CD4-positive, alpha-beta T cell (primary cell): Measurements from ENCODE around the gene CST6. TPM values are rescaled to one million over a fixed set of nuclear protein-coding genes. Genes with fewer than 3 reads are reported as not detected.
A peak's percentile ranks its signal among the peaks of the same experiment; 100 is the strongest.

Source experiments
- ATAC-seq: fragments of 200-7000 bp; cut with Tn5 transposase; one replicate; pipeline ENCODE4 v1.10.0; 2022; ENCODE audit warnings: mild to moderate bottlenecking; ENCODE audit not compliant: poor library complexity
- CTCF ChIA-PET: fragments of 350-600 bp; sonication (Branson Sonifier 250); formaldehyde crosslinking; loops from one replicate; lab custom pipeline; 2021; ENCODE audit warnings: antibody characterized with exemption, inconsistent platforms; lab: Charles Lee
- POLR2A ChIA-PET: fragments of 350-600 bp; sonication (Branson Sonifier 250); formaldehyde crosslinking; loops from one replicate; lab custom pipeline; 2021; ENCODE audit warnings: antibody characterized with exemption, inconsistent platforms; lab: Charles Lee
- DNase-seq, 14 experiments: peaks; one replicate each; pipeline ENCODE4 v3.0.0-alpha.2; 2013 to 2020; ENCODE audit warnings: mixed read lengths in 2 of 14
- H3K27ac ChIP-seq, 2 donors: one replicate each; pipeline versions ENCODE4 v1.5.1 to v1.7.0; 2013; ENCODE audit warnings: low read length in 2 of 2, low read depth in 1 of 2, mild to moderate bottlenecking in 1 of 2
- H3K27me3 ChIP-seq, 2 experiments: 1 replicate in 1 of 2; 2 replicates in 1 of 2; pipeline versions ENCODE4 v1.6.1 to v1.7.0; 2013; ENCODE audit warnings: low read length in 2 of 2, control low read depth in 1 of 2, mild to moderate bottlenecking in 1 of 2, moderate library complexity in 1 of 2; ENCODE audit not compliant: insufficient read depth in 2 of 2, control insufficient read depth in 1 of 2
- H3K36me3 ChIP-seq: one replicate; pipeline ENCODE4 v1.6.1; 2013; ENCODE audit warnings: low read length, control low read depth; ENCODE audit not compliant: insufficient read depth
- H3K4me1 ChIP-seq: one replicate; pipeline ENCODE4 v1.6.1; 2013; ENCODE audit warnings: low read length, control low read depth; ENCODE audit not compliant: insufficient read depth
- H3K4me3 ChIP-seq: one replicate; pipeline ENCODE4 v1.5.1; 2013; ENCODE audit warnings: mild to moderate bottlenecking, low read length, moderate library complexity
- H3K9me3 ChIP-seq, 2 experiments: 1 replicate in 1 of 2; 2 replicates in 1 of 2; pipeline versions ENCODE4 v1.6.1 to v1.7.0; 2013; ENCODE audit warnings: low read length in 2 of 2, mild to moderate bottlenecking in 2 of 2, control low read depth in 1 of 2, moderate library complexity in 1 of 2; ENCODE audit not compliant: control insufficient read depth in 1 of 2, insufficient read depth in 1 of 2
- H3K27ac Mint-ChIP-seq: one replicate; pipeline ENCODE4 v1.8.0; 2020; ENCODE audit warnings: mixed read lengths
- H3K27me3 Mint-ChIP-seq: one replicate; pipeline ENCODE4 v1.8.0; 2021; ENCODE audit warnings: mixed read lengths
- H3K36me3 Mint-ChIP-seq: one replicate; pipeline ENCODE4 v1.8.0; 2021; ENCODE audit warnings: low read depth, mixed read lengths
- H3K4me1 Mint-ChIP-seq: one replicate; pipeline ENCODE4 v1.8.0; 2021; ENCODE audit warnings: low read depth, mixed read lengths
- H3K4me3 Mint-ChIP-seq: one replicate; pipeline ENCODE4 v1.8.0; 2020; ENCODE audit warnings: mild to moderate bottlenecking, mixed read lengths
- H3K9me3 Mint-ChIP-seq: one replicate; pipeline ENCODE4 v1.8.0; 2020; ENCODE audit warnings: mixed read lengths
- CTCF ChIP-seq: fragments of 200-600 bp; IDR thresholded peaks from one replicate; pipeline ENCODE4 v1.8.0; 2022; ENCODE audit warnings: antibody characterized with exemption, mild to moderate bottlenecking
- intact Hi-C, 2 experiments: fragments of 100-400 bp; cut with DNase I in 1 of 2; cut with micrococcal nuclease in 1 of 2; formaldehyde crosslinking; loops; one replicate each; pipeline versions ENCODE4 v1.15.1 to v1.9.0; 2023 to 2025; cut with DNase I, micrococcal nuclease
- total RNA-seq, 174 experiments: library from RNA in 2 of 174; stranded (reverse) in 2 of 174; gene quantifications; one replicate each; pipeline ENCODE4 v1.2.3 and lab custom pipeline; 2021 to 2026

The CST6 gene
- total RNA-seq, 2 experiments from 2014 or later, result not detected

GRCh38 chr11:66051766-66052663 is 40.2 kb downstream of the CST6 start, which contains the start of gene SF3B2:
Gene SF3B2 (plus strand): TSS chr11:66052364. CDS start chr11:66052385, 21 bp downstream.
- H3K27ac ChIP-seq, result peak within 1 kb of the TSS; percentile 66 to 90
- H3K36me3 Mint-ChIP-seq, result peaks cover 50% of the 10 kb centered on the region
- H3K9me3 ChIP-seq, result no peaks in the 10 kb centered on the region
- H3K27me3 Mint-ChIP-seq, result peaks cover 5% of the 10 kb centered on the region
- DNase-seq (peak; percentile 88 to 99 (median 94)), ATAC-seq (peak; percentile 95)
- CTCF ChIA-PET, result interaction anchor here (1.1 to 1.5 kb wide), 8 partner anchors 8 to 340 kb away, joined by 3 to 8 read pairs (median 3); partner anchors contain the start of genes BANF1, EIF1AD, FIBP and KAT5
- peak within 1 kb of the TSS; percentile 100 for H3K4me3 Mint-ChIP-seq
- H3K27ac Mint-ChIP-seq, result peak within 1 kb of the TSS; percentile 97
- peaks cover 36% of the 10 kb centered on the region for H3K36me3 ChIP-seq
- H3K4me3 ChIP-seq, result peak within 1 kb of the TSS; percentile 100
- intact Hi-C loops, result loop anchor here (1.0 to 5.0 kb wide), 5 partner anchors 17 to 215 kb away; partner anchors contain the start of genes BANF1 (in 1 of the 2), C11orf68 (in 1 of the 2), DRAP1 (in 1 of the 2) and EIF1AD (in 1 of the 2)
- H3K4me1 ChIP-seq, result peaks cover 43% of the 10 kb centered on the region
- no peak for TF ChIP-seq CTCF
- POLR2A ChIA-PET, result interaction anchor here (0.7 to 1.9 kb wide), 23 partner anchors 10 to 437 kb away, joined by 3 to 19 read pairs (median 5); partner anchors contain the start of genes AP5B1, BANF1, CCDC85B and CFL1
- H3K4me1 Mint-ChIP-seq, result peaks cover 37% of the 10 kb centered on the region
- no peaks in the 10 kb centered on the region for H3K9me3 Mint-ChIP-seq
- no peaks in the 10 kb centered on the region for H3K27me3 ChIP-seq

GRCh38 chr11:66052664-66052982 is 40.8 kb downstream of the CST6 start:
- Mint-ChIP-seq H3K27ac (peak overlapping the region; percentile 97), H3K36me3 (peaks cover 56% of the 10 kb centered on the region), H3K9me3 (no peaks in the 10 kb centered on the region), H3K27me3 (peaks cover 5% of the 10 kb centered on the region), H3K4me3 (peak overlapping the region; percentile 100), H3K4me1 (peaks cover 37% of the 10 kb centered on the region)
- peak overlapping the region; percentile 66 to 90 for H3K27ac ChIP-seq
- DNase-seq (no peak), ATAC-seq (no peak)
- no peaks in the 10 kb centered on the region for H3K9me3 ChIP-seq
- peak overlapping the region; percentile 100 for H3K4me3 ChIP-seq
- peaks cover 43% of the 10 kb centered on the region for H3K4me1 ChIP-seq
- intact Hi-C loops, result loop anchor here (1.0 to 5.0 kb wide), 5 partner anchors 16 to 215 kb away; partner anchors contain the start of genes BANF1 (in 1 of the 2), C11orf68 (in 1 of the 2), DRAP1 (in 1 of the 2) and EIF1AD (in 1 of the 2)
- TF ChIP-seq CTCF, result no peak
- no peaks in the 10 kb centered on the region for H3K27me3 ChIP-seq
- ChIA-PET CTCF (interaction anchor here (1.1 to 1.5 kb wide), 6 partner anchors 9 to 341 kb away, joined by 3 to 8 read pairs (median 3); partner anchors contain the start of genes FIBP and KAT5), POLR2A (interaction anchor here (0.7 to 1.9 kb wide), 18 partner anchors 10 to 438 kb away, joined by 3 to 19 read pairs (median 6); partner anchors contain the start of genes AP5B1, BANF1, CCDC85B and EIF1AD)
- H3K36me3 ChIP-seq, result peaks cover 41% of the 10 kb centered on the region

GRCh38 chr11:66055021-66055420 is 43.2 kb downstream of the CST6 start:
- H3K36me3 ChIP-seq, result peaks cover 64% of the 10 kb centered on the region
- H3K9me3 Mint-ChIP-seq, result no peaks in the 10 kb centered on the region
- H3K4me1 Mint-ChIP-seq, result peaks cover 30% of the 10 kb centered on the region
- ChIA-PET CTCF (interaction anchor here (0.6 kb wide), 1 partner anchor 81 kb away, joined by 3 read pairs; no protein-coding TSS in a partner anchor), POLR2A (no interaction called here)
- H3K4me1 ChIP-seq, result peaks cover 36% of the 10 kb centered on the region
- no peak overlapping the region for H3K4me3 Mint-ChIP-seq
- no peaks in the 10 kb centered on the region for H3K27me3 Mint-ChIP-seq
- no peak overlapping the region for H3K27ac ChIP-seq
- peak overlapping the region; percentile 49 for H3K27ac Mint-ChIP-seq
- ATAC-seq, result no peak
- no peaks in the 10 kb centered on the region for H3K27me3 ChIP-seq
- no peak for TF ChIP-seq CTCF
- intact Hi-C loops, result no loop called here
- no peak for DNase-seq
- H3K4me3 ChIP-seq, result no peak overlapping the region
- no peaks in the 10 kb centered on the region for H3K9me3 ChIP-seq
- peaks cover 78% of the 10 kb centered on the region for H3K36me3 Mint-ChIP-seq
